Limb (tissue), 2 donors: ENCODE data around the gene ATP6V1G2.
A peak's percentile ranks its signal among the peaks of the same experiment; 100 is the strongest.

ENCODE experiments used
- DNase-seq, 2 donors: peaks; one replicate each; pipeline ENCODE4 v3.0.0-alpha.2; 2016; ENCODE audit errors: extremely low spot score in 2 of 2

Gene ATP6V1G2

DNA sequence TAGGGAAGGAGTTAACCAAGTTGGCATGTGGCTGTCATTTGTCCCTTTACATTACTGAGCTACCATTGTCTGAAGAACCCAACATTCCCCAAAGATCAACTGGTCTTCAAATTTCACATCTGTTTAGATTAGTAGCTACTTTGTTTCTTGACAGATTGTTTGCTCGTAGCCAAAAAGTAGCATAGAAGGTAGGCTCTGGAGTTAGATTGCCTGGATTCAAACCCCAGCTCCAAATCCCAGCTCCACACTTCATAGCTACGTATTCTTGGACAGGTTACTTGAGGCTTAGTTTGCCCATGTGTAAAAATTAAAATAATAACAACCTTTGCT, 2.1 kb upstream of the ATP6V1G2 start:
- no peak for DNase-seq

DNA sequence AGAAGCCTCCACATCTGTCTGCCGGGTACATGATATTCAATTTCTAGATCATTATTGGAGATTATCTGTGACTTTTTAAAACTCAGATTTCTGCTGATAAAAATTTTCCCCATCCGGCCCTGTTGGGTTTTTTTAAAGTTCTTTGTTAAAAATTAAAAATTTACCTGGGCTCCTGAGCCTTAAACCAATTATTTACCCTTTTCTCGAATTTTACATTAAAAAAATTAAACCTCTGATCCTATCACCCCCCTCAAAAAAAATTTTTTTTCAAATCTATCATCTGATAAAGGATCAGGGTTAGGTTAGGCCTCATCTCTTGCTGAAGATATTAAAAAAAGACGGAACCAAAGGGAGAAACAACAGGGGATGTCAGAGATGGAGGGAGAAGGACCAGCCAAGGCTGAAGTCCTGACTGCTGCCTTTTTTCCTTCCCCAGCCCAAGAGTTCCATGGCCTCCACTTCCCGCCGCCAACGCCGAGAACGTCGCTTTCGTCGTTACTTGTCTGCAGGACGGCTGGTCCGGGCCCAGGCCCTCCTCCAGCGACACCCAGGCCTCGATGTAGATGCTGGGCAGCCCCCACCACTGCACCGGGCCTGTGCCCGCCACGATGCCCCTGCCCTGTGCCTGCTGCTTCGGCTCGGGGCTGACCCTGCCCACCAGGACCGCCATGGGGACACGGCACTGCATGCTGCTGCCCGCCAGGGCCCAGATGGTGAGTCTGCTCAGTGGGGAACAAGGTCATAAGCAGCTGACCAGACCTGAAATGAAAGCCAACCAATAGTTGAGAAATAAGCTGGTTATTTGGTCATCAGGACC, 1.5 kb upstream of the ATP6V1G2 start:
- peak in 1 of 2 donors; percentile 39 for DNase-seq

DNA sequence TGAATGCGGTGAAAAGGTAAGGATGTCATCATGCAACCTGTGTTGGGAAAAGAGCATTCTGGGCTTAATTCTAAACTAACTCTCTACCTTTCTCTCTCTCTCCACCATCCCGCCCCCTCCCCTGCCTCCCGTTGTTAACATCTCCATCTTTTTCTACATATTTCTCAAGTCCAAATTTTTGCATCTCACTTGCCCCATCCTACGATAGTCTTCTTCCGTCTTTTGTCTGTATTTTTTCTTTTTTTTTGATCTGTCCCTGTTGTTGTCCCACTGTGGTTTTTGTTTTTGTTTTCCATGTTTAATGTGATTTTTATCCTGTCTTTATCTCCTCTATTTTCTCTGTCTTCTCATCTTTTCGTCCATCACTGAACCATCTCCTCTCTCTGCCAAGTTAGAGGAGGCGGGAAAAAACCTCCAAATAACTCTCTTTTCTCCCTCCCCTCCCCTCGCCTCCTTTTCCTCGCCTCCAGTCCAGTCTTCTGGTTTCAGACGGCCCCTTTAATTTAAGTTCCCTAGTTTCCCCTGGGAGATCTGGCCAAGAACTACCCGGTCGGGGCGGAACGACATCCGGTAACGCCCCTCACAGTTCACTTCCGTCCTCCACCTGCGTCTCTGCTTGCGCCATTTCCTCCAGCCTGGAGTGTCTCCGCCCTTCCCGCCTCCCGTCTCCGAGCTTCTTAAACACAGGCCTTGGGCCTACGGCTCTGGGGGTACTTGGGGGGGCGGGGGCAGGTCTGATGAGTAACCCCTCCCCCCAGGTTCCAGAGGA, 734 bp upstream of the ATP6V1G2 start, which contains the start of gene NFKBIL1:
Gene NFKBIL1, plus strand, starts transcription at position 651 of the 769 bp plus-strand sequence. Its CDS starts 87 bp downstream, at position 738.
- peak; percentile 94 to 99 for DNase-seq

- no peak for DNase-seq
These were observed 1.1 kb downstream of the ATP6V1G2 start for GRCh38 chr6:31545291-31545690.

DNA sequence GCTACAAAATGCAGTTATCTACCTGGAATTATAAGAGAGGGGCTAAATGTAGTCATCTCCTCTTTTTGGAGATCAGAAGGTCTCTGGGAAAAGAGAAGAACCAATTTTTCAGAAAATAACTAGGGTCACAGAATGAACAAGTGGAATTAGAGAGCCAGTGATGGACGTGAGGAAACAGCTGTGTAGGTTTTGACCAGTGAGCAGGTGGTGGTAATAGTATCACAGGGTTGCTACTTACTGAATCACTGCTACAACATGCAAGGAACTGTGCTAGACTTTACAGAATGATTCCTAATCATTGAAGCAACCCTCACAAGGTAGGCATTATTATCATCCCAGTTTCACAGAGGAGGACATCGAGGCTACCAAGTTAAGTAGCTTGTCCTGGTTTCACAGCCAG, 1.7 kb downstream of the ATP6V1G2 start:
- DNase-seq = no peak

DNA sequence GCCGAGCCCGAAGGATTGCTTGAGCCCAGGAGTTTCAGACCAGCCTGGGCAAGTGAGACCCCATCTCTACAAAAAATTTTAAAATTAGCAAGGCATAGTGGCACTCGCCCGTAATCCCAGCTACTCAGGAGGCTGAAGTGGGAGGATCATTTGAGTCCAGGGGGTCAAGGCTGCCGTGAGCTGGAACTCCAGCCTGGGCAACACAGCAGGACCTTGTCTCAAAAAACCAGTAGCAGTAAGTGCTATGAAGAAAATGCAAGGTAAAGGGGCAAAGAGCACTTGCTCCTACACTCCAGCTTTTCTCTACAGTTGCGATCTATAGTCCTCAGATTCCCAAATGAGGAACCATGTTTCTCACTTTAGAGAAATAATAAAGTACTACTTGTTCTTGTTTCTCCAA, 2.8 kb downstream of the ATP6V1G2 start:
- no peak for DNase-seq

DNA sequence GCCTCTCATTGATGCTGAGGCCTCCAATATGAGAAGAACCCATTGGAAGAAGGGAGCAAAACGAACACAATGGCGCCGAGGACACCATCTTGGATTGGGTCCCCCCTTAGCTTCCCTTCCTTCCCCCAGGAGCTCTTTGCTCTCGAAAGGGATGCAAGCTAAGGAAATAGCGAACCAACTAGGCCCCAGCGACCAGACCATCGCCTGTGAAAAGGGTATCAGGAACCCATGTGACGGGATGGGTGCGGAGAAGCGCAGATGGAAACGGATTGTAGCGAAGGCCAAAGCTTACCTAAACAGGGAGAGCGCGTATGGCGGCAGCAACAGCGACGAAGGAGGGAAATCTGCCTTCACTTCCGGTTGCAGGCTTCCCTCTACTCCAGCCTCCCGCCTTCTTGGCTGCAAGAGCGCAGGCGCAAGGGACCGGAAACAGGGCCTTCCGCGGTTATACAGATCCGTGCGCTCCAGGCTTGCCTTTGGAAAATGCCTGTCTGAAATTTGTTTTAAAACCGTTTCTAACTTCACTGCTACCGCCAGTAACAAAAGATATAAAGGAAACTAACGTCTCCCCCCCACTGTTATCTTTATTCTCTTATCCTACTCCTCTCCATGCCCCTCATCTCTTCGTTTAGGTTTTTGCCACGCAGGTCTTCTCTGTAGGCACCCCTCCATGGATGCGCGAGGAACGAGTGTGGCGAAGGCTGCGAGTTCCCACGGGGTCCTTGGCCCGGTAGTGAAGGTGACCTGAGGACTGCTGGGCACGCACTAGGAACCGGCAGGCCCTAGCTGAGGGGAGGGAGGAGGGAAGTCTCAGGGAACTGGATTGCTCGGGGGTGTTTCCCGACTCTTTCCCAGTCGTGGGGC, 4.5 kb downstream of the ATP6V1G2 start, which contains the start of gene DDX39B:
Gene DDX39B, minus strand, starts transcription at position 346 of the 864 bp plus-strand sequence. CDS start 1,471 bp downstream, outside the sequence.
- DNase-seq = peak; percentile 94 to 97

GRCh38 chr6:31541059-31541657, 5.2 kb downstream of the ATP6V1G2 start:
- DNase-seq = peak in 1 of 2 donors; percentile 57

DNA sequence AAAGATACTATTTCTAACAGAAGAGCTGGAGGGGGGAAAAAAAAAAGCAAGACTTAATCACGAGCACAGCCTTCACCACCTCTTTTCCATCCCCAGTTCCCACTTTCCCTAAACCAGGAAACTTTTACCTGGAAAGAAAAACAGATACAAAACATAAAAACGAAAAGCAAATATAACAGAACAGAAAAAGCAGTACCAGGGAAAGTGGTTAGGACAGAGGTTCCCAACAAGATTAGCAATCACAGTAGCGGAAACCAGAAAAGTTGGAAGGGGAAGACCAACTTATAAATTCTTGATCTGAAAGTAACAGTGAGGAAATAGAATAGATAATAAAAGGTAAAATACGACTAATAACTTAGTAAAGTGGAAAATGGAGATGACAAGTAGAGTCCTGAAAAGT, 5.8 kb downstream of the ATP6V1G2 start:
- DNase-seq = no peak

DNA sequence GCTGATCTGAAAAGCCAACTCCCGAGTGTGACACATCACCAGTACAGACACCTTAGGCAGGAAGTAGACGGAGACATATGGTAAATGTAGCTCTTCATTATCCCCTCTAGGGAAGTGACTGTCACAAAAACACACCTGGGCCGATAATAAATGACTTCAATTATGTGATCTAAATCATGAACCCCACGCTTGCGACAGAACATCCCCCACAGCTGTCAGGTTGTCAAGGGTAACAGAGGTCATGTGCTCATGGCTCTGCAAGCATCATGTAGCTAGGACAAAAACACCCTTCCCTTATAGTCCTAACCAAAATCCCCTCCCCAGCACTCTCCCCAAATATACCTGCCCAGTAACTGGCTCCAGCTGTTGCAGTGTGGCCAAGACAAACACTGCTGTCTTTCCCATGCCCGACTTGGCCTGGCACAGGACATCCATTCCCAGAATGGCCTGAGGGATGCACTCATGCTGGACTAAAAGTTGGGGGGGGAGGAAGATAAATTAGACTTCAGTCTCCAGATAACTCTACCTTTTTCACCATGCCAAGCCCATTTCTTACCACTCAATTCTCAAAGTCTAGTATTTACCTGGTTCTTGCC, 7.5 kb downstream of the ATP6V1G2 start:
- no peak for DNase-seq

DNA sequence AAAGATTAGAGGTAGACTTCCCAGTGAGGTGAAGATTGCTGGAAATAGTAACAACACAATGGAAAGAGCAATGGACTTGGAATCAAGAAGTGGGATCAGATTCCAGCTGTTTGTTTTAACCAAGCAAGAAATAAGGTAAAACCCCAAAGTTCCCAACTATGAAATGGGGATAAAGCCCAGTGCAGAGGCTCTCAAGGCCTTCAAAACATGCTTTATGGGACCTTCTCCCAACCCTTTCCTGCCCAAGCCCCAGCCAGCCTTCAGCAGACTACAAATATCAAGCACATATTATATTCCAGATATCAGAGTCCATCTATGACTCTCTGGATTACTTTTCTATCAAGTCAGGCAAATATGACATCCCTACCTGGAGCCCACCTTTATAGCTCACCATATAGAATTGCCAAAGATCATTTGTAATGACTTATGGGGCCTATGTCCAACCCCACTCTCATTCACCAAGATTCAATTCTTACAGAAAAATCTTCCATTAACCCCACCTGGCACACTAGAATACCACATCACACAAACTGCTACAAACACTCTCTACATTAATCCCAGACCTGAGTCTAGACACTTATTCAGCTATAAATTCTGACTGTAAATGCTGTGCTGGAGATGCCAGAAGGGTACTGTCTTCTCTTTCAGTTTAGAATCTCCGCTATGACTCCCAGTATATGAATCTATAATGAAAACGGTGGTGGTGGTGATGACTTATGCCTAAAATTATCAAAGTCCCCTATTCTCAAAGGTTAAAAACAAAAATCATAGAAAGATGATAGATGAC, 10.7 kb downstream of the ATP6V1G2 start:
- no peak for DNase-seq

- DNase-seq = no peak
These were observed 11.8 kb downstream of the ATP6V1G2 start for GRCh38 chr6:31534521-31535040.

GRCh38 chr6:31534011-31534410, 12.4 kb downstream of the ATP6V1G2 start:
- DNase-seq = no peak

GRCh38 chr6:31533455-31533841, 13.0 kb downstream of the ATP6V1G2 start:
- DNase-seq = no peak

DNA sequence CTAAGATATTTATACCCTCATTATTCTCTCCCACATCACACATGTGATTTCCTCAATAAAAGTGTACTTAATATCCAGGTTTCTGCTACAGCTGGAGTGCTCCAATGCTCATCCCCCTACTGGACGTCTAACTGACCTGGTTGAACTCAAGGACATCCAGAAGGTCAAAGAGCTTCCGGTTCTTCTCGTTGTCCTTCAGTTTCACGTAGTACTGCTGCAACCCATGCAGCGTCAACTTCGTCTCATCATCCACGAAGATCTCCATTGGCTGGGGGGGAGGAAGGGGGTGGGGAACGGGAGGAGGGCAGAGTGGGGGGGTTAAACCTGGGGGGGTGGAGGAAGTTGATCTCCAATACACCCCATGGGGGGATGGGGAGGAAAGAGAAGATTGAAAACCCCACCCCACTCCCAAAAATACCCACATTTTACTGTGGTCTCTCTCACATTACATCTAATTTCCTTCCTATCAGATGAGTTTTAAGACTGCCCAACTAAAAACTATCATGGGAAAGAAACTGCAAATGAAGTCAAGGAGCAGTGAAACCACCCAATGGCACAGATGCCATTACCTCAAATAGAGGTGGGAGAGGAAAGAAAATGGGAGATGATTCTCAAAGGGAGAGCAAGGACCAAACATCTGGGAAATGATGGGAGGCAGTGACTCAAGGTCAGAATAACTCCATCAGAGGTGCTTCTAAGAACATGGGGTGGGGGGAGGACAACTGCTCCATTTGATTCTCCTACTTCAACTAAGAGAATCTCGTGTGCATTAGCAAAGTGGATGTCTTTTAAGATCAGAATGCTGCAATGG, 13.6 kb downstream of the ATP6V1G2 start:
- DNase-seq = no peak

DNA sequence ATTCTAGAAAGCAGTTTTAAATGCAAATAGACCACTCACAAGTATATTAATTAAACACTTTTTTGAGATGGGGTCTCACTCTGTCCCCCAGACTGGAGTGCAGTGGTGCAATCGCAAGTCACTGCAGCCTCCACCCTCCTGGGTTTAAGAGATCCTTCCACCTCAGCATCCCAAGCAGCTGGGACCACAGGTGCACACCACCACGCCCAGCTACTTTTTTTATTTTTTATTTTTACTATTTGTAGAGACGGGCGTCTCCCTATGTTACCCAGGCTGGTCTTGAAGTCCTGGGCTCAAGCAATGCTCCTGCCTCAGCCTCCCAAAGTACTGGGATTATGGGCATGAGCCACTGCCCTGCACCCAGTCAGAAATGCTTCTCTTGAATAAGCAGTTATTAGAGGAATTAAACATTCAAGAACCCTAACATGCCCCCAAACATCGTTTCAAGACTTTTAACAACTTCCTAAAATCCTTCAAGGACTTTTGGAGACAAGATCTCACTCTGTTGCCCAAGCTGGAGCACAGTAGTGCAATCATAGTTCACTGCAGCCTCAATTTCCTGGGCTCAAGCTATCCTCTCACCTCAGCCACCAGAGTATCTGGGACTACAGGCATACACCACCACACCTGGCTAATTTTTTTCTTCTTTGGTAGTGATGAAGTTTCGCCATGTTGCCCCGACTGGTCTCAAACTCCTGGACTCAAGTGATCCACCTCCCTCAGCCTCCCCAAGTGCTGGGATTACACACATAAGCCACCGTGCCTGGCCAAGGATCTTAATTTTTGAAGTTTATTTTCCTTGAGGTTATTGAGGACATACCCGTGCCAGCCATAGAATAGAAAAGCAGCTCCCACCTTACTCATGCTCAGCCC, 14.4 kb downstream of the ATP6V1G2 start:
- DNase-seq = no peak

GRCh38 chr6:31531162-31531561, 15.2 kb downstream of the ATP6V1G2 start:
- no peak for DNase-seq

- DNase-seq = no peak
These were observed 15.7 kb downstream of the ATP6V1G2 start for GRCh38 chr6:31530659-31531058.
